Osteocyte (in vitro differentiated cells): Measurements from ENCODE around the gene FAM210B. TPM values are rescaled to one million over a fixed set of nuclear protein-coding genes. Genes with fewer than 3 reads are reported as not detected.
"Not testable (repeated sequence)": the region's sequence is repeated elsewhere in the genome, so short reads cannot be mapped to it uniquely, and the experiment has no call there.

Source experiments
- DNase-seq: peaks from one replicate; pipeline ENCODE4 v3.0.0; 2021; ENCODE audit warnings: mixed read lengths; ENCODE audit not compliant: unreplicated experiment; ENCODE audit errors: extremely low spot score
- H3K27ac Mint-ChIP-seq: one replicate; pipeline ENCODE4 v1.8.0; 2021; ENCODE audit warnings: mild to moderate bottlenecking, mixed read lengths; ENCODE audit not compliant: unreplicated experiment
- H3K27me3 Mint-ChIP-seq: one replicate; pipeline ENCODE4 v1.8.0; 2021; ENCODE audit warnings: mixed read lengths; ENCODE audit not compliant: unreplicated experiment
- H3K36me3 Mint-ChIP-seq: one replicate; pipeline ENCODE4 v1.8.0; 2021; ENCODE audit warnings: mixed read lengths; ENCODE audit not compliant: unreplicated experiment
- H3K4me1 Mint-ChIP-seq: one replicate; pipeline ENCODE4 v1.8.0; 2021; ENCODE audit warnings: mixed read lengths; ENCODE audit not compliant: unreplicated experiment
- H3K4me3 Mint-ChIP-seq: one replicate; pipeline ENCODE4 v1.8.0; 2021; ENCODE audit warnings: mild to moderate bottlenecking, moderate library complexity, mixed read lengths; ENCODE audit not compliant: unreplicated experiment
- H3K9me3 Mint-ChIP-seq: one replicate; pipeline ENCODE4 v1.8.0; 2021; ENCODE audit warnings: mixed read lengths; ENCODE audit not compliant: unreplicated experiment
- total RNA-seq: library from RNA; stranded (reverse); gene quantifications from 2 replicates; pipeline ENCODE4 v1.2.1, GENCODE V29; 2021
- TF ChIP-seq, protein P1 (sequence below): fragments of 200-600 bp; sonication (generic); IDR thresholded peaks from 2 replicates; pipeline ENCODE4 v1.5.0; 2021; ENCODE audit warnings: antibody characterized with exemption, mild to moderate bottlenecking, moderate library complexity

FAM210B gene
- total RNA-seq, 1 donor from 2014 or later: 46.9 TPM

DNA sequence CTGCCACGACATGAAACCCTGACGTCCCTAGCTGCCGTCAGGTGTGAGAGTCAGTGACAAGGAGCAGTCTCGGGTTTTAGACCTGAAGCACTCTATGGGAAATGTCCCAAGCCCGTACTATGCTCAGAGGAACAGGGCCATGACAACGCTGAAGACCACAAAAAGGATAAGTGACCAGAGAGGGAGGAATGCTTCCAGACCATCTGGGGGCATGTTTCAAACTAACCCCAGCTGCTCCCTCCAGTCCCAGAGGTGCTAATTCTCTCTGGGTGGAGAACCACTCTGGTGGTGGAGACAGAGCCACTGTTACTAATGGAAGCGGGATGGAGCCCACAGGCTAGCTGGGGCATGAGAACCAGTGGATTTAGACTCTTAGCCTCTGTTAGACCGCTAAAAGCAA is 24.6 kb downstream of the FAM210B start:
- H3K27ac Mint-ChIP-seq: peak overlapping the region; percentile 83
- DNase-seq: peak; percentile 32
- peaks cover 3% of the 10 kb centered on the region for H3K36me3 Mint-ChIP-seq
- H3K4me1 Mint-ChIP-seq: peaks cover 17% of the 10 kb centered on the region
- TF ChIP-seq, protein P1, sequence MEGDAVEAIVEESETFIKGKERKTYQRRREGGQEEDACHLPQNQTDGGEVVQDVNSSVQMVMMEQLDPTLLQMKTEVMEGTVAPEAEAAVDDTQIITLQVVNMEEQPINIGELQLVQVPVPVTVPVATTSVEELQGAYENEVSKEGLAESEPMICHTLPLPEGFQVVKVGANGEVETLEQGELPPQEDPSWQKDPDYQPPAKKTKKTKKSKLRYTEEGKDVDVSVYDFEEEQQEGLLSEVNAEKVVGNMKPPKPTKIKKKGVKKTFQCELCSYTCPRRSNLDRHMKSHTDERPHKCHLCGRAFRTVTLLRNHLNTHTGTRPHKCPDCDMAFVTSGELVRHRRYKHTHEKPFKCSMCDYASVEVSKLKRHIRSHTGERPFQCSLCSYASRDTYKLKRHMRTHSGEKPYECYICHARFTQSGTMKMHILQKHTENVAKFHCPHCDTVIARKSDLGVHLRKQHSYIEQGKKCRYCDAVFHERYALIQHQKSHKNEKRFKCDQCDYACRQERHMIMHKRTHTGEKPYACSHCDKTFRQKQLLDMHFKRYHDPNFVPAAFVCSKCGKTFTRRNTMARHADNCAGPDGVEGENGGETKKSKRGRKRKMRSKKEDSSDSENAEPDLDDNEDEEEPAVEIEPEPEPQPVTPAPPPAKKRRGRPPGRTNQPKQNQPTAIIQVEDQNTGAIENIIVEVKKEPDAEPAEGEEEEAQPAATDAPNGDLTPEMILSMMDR: no peak
- H3K4me3 Mint-ChIP-seq: no peak overlapping the region
- no peaks in the 10 kb centered on the region for H3K9me3 Mint-ChIP-seq
- no peaks in the 10 kb centered on the region for H3K27me3 Mint-ChIP-seq

DNA sequence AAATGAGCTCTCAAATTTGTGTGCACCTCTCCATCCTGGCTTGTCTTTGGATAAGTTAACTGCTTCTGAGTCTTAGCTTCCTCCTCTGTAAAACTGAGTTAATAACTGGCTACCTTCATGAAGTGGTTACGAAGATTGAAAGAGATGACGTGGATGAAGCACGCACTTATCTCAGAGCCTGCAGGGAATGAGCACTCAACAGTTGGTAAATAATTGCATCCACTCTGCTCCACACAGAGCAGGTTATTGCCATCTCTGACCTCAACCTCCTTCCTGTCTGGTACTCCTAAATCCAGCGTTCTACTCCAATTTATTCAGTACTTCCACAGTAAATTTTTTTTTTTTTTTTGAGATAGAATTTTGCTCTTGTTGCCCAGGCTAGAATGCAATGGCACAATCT is 26.4 kb downstream of the FAM210B start:
- peaks cover 26% of the 10 kb centered on the region for H3K4me1 Mint-ChIP-seq
- H3K9me3 Mint-ChIP-seq: no peaks in the 10 kb centered on the region
- DNase-seq: no peak
- H3K36me3 Mint-ChIP-seq: peaks cover 3% of the 10 kb centered on the region
- H3K27ac Mint-ChIP-seq: no peak overlapping the region
- H3K27me3 Mint-ChIP-seq: no peaks in the 10 kb centered on the region
- H3K4me3 Mint-ChIP-seq: no peak overlapping the region
- TF ChIP-seq, protein P1: no peak

DNA sequence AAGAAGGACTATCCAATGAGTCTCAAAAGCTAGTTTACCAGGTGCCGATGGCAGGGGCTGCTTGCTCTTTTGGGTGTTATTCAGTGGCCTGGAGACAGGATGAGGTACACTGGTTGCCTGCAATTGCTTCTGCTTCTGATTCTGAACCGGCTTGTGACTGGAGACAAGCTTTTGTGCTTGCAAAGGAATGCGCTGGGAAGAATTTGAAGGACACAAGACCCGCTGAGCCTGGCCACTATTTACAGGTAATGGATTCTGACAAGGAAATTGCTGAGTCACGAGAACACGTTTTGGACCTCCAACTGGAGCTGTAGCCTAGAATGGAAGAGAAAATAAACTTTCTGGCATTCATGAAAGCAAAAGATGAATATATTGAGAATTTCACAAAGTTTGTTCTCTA is 27.4 kb downstream of the FAM210B start:
- H3K36me3 Mint-ChIP-seq: peaks cover 3% of the 10 kb centered on the region
- no peak for DNase-seq
- no peak overlapping the region for H3K4me3 Mint-ChIP-seq
- H3K27ac Mint-ChIP-seq: no peak overlapping the region
- H3K27me3 Mint-ChIP-seq: no peaks in the 10 kb centered on the region
- peaks cover 32% of the 10 kb centered on the region for H3K4me1 Mint-ChIP-seq
- no peaks in the 10 kb centered on the region for H3K9me3 Mint-ChIP-seq
- TF ChIP-seq, protein P1: no peak

DNA sequence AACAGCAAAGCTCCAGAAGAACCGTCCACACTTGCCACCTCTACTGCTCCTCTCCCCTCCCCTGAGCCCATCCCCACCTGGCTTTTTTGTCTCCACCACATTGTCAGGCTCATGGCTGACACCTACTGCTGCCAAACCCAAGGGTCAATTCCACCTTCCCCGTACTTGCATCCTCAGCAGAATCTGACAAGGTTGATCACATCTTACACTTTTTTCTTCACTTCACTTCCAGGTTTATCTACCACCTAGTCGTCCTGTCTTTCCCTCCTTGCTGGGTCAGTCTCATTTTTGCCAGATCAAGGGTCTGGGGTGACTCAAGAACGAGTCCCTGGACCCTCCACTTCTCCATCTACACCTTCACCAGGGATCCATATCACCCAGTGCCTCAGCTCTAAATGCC is 30.1 kb downstream of the FAM210B start:
- Mint-ChIP-seq H3K36me3 (peaks cover 3% of the 10 kb centered on the region), H3K27ac (no peak overlapping the region), H3K27me3 (no peaks in the 10 kb centered on the region), H3K4me1 (peaks cover 34% of the 10 kb centered on the region), H3K4me3 (no peak overlapping the region), H3K9me3 (no peaks in the 10 kb centered on the region)
- no peak for DNase-seq
- TF ChIP-seq, protein P1: no peak

DNA sequence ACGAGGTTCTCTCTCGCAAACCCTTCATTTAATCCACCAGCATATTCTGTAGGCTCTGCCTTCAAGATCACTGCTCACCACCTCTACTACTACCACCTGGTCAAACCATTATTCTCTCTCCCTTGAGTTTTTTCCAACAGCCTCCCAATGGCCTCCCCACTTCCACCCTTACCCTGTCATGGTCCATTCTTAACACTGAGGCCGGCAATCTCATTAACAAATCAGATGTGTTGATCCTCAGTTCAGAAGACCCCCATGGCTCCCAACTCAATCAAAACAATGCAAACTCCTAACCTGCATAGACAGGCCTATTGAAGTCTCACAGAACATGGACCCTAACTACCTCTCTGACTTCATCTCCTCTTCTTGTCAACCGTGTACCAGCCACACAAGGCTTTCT is 31.0 kb downstream of the FAM210B start:
- Mint-ChIP-seq H3K4me3 (no peak overlapping the region), H3K9me3 (no peaks in the 10 kb centered on the region), H3K27me3 (no peaks in the 10 kb centered on the region), H3K27ac (peak overlapping the region; percentile 13), H3K4me1 (peaks cover 33% of the 10 kb centered on the region), H3K36me3 (peaks cover 3% of the 10 kb centered on the region)
- TF ChIP-seq, protein P1: no peak
- no peak for DNase-seq

DNA sequence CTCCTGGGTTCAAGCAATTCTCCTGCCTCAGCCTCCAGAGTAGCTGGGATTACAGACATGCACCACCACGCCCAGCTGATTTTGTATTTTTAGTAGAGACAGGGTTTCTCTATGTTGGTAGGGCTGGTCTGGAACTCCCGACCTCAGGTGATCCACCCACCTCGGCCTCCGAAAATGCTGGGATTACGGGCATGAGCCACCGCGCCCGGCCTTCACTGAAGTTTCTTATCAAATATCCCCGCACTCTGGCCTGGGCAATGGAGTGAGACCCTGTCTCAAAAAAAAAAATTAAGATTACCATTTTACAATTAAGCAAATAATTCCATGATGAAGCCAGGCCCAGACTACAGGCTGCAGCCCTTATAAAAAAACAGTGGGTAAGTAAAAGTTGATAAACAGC is 31.6 kb downstream of the FAM210B start:
- not testable (repeated sequence) for H3K9me3 Mint-ChIP-seq, H3K4me3 Mint-ChIP-seq, H3K36me3 Mint-ChIP-seq, H3K27ac Mint-ChIP-seq, DNase-seq, H3K27me3 Mint-ChIP-seq
- peaks cover 31% of the 10 kb centered on the region for H3K4me1 Mint-ChIP-seq
